Stimulated activated naive CD4-positive, alpha-beta T cell treated with Interleukin-2 at 50 U/mL for 16 hours (primary cell): Measurements from ENCODE around the gene CAMSAP1.

Source experiments
- DNase-seq: peaks from one replicate; lab custom pipeline; 2025; lab: John Stamatoyannopoulos, UW

CAMSAP1 gene

DNA sequence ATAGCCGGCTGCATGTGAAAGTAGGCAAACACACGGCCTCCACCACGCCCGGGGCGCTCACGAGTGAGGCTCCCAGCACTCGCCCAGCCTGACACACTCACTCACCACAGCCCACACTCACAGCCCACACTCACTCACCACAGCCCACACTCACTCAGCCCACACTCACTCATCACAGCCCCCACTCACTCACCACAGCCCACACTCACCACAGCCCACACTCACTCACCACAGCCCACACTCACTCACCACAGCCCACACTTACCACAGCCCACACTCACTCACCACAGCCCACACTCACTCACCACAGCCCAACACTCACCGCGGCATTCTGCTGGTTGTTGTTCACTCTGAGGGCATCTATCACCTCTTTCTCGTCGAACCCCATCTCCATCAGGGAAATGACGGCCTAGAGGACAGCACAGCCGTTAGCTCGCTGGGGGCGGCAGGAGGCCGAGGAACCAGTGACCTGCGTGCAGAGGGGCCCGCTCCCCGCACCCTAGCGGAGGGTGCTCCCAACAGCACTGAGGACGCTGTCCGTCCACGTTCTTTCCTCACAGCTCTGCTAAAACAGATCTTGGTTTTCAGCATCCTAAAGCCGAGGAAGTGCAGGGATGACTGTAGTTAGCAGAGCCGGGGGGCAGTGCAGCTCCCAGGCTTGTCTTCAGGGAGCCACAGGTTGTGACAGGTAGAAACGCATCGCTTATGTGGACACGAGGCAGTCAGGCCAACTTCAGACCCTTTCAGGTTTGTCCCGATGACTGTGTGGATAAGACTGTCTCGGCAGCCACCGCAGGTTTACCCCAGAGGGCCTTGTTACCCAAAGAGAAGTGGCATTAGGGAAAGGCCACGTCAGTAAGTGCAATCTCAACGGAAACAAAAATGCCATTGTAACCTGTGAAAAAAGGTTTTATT, 32.3 kb upstream of the CAMSAP1 start:
- peak; percentile 63 for DNase-seq

DNA sequence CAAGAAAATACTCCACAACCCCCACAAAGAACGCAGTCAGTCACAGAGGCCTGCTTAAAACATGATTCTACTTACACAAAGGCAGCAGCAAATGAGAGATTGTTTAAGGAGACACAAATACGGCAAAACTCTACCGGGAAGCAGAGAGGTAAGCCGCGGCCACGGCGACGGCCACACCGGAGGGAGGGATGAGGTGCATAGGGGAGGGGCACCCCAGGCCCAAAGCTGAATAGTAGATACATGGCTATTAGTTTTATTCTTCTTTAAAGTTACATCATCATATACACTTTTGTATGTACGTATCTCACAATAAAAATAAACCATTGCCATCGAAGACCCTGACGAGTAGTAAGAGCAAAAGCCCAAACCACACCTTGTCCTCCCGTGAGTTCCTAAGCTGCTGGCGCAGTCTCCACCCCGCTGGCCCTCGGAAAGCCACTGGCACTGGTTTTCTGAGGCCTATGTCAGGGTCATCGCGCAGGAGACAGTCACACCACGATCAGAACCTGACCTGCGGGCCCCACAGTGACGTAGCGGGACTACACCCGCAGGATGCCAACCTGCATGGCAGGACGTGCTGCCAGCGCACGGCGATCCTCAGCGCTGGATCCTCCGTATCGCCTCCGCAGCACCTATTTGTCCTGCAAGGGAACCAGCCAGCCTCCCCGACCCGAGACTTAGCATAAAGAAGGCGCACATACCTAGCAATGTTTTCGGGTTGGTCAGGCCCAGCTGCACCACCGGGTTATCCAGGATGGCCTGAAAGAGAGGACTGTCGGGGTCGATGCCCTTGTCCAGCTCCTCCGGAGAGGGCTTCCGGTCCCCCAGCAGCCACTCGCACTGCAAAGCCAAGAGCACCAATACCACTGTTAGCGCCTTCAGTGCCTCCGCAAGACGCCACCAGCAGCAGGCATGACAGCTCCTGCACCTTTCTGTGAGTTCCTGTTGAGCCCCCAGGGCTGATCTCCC, 30.5 kb upstream of the CAMSAP1 start:
- no peak for DNase-seq

DNA sequence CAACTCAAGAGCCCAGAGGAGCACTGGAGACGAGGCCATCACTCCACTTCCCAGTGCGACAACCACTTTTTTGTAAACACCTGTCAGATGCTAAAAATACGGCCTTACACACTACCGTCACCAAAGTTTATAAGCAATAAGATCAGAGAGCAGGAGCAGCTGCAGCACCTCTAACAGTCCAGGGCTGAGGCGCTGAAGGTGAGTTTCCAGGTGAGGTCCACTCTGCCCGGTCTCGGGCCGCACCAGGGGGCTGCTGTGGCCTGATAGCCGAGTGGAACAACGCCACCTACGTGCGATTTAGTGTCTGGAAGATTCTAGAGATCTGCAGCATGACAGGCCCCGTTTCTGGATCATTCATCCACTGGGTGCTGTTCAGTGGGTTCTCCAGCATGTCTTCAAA, 25.8 kb upstream of the CAMSAP1 start:
- DNase-seq: no peak

DNA sequence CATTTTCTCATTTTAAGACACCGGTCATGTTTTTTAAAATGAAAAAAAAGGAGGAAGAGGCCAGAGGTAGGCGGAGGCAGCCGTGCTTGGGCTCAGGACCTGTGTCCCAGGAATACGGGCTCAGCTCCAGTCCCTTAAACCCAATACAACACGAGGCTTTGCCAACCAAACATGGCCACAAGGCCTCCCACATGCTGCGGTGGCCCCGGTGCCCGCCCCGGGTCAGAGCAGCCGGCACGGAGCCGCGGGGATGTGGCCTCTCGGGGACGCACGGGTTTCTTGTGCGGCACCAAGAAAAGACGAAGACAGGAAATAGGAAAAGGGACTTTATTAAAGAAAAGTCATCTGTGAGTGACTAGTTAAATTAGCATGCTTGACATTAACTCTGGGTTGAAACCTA, 25.3 kb upstream of the CAMSAP1 start:
- no peak for DNase-seq

DNA sequence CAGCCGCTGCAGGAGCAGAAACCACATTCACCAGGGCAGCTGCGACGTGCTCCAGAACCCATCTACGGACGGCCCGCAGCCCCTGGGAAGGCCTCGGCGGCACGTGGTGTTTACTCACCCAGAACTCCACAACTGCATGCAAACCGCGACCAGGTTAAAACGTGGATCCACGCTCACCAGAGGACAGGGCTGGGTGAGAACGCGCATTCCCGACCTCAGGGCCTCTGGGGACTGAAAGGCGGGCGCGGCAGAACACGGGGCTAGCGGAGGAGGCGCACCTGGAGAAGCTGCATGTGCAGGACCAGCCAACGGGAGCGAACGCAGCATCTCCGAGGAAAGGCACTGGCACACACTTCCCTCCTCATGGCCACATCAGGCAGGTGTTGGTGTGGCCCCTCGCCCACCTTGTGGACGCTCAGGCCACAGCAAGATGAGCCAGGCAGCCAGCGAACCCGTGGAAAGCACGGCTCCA, 24.0 kb upstream of the CAMSAP1 start:
- DNase-seq: no peak

DNA sequence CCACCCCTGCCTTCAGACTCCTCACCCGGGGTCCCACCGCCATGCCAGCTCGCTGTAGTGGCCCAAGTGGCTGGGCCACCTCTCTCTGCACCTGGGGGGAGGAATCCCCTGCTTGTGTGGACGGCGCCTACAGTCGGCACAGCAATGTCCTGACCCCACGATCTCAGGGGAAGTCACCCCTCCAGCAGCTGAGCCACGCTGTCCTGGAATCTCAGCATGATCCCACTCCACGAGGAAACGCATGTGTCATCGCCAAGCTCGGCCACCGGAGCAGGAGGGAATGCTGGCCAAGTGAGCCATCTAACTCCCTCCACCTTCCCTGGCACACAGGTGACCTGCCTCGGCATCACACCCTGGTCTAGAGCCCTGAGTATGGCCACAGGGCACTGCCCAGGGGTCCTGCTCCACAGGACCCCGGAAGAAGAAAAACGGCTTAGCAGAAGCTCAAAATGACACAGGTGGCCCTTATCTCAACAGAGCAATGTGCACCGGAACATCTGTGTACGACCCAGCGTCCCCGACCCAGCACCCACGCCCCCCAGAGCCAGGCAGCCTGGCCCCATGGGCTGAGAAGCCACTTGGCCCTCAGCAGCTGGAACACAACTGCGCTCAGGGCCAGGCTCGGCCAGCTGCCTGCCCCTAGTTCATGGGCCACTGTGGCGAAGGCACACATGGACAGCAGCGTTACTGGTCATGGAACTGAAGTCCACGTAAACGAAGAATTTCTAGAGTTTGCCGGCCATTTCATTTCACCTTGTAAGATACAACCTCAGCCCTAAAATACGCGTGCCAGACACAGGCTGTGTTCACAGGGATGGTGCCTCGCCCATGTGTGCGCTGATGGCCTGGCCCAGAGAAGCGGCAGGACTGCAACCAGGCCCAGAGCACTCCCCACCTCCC, 23.4 kb upstream of the CAMSAP1 start:
- DNase-seq: no peak

DNA sequence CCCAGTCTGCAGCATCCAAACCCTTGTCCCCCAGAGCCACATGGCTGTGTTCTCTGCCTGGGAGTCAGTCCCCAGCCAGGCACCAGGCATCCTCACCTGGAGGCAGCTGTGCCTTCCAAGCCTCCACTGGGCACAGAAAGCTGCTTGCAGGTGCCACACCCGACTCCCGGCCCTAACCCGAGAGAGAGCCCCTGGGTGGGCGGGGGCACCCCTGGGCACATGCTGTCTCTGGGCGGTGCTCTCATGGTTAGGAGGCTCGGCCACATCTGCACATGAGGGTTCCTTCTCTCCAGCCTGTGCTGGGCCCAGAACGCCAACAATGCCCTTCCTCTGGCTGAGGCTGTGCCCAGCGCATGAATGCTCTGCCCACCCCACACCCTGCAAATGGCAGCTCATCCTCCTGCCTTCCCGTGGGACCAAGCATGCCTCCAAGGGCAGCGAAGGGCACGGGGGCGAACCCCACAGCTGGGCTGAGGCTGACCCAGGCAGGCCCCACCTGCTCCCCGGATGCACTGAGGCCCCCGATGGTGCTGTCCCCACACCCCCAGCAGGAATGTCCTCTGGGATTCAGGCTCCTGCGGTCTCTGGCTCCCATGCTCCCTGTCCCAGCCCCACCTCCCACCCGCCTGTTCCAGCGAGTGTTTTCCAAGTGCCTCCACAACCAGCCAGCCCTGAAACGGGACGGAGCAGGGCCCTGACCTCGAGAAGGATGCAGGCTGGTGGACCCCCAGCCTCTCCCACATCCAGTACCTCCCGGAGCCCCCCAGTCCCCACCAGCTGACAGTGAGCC, 22.5 kb upstream of the CAMSAP1 start:
- DNase-seq: no peak

DNA sequence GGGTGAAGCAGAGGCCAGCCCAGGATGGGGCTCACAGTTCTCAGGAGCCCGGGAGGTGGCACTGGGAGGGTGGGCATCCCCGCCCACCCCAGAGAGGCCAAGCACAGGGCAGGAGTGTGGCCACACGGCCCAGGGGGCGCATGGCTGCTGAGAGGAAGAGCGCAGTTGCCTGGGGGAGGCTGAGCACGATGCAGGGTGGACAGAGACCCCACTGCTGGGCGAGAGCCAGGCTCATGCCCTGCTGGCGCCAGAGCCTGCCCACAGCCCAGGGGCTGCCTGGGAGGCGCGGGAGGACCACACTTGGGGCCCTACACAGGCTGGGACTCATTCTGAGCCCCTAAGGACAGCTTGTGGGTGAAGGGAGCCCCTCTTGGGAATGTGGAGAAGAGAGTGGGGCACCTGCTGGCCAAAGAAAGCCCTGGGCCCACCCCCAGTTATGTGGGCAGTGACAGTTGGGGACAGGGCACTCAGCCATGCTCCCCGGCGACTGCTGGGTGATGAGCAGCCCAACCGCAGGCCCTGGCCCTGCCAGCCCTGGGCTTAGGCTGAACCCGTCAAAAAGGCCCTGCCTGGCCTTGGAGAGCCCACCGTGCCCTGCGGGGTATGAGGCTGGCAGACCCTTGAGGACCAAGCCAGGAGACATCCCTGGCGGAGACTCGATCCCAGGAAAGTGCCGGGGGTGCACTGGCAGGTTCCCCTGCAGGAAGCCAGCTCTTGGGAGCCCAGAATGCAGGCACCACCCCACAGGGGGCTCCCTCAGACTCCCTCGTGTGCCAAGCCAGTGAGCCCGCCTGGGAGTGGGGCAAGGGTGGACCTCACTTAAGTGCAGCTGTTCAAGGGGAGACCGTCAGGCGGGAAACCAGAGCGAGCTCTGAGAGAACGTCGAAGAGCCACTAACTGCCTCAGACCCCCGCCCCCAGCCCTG, 21.6 kb upstream of the CAMSAP1 start:
- no peak for DNase-seq

DNA sequence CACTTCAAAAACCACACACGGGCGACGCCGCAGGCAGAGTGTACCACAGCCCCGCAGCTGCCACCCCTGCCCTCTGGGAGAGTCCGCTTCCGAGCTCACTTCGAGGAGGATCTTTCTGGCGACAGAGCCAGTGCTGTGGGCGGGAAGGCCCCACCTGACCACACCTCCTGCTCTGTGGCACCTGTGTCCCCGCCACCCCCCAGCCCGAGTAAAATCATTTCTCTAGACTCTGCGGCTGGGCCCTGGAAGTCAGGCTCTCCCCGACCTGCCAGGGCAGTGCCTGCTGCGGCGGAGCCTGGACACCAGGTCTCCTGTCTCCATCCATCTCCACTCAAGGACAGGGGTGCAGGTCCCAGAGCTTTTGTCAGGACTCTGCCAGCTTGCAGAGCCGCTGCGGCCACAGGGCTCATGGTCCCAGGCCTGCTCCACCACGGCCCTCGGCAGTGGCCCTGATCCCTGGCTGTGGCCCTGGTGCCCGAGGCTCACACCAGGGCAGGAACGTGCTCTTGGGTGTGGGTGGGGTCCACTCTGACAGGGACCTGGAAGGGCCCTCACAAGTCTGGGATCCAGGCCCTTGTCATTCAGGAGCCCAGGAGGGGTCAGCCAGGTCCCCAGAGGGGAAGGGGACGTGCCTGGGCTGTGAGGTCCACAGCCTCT, 20.9 kb upstream of the CAMSAP1 start:
- no peak for DNase-seq

DNA sequence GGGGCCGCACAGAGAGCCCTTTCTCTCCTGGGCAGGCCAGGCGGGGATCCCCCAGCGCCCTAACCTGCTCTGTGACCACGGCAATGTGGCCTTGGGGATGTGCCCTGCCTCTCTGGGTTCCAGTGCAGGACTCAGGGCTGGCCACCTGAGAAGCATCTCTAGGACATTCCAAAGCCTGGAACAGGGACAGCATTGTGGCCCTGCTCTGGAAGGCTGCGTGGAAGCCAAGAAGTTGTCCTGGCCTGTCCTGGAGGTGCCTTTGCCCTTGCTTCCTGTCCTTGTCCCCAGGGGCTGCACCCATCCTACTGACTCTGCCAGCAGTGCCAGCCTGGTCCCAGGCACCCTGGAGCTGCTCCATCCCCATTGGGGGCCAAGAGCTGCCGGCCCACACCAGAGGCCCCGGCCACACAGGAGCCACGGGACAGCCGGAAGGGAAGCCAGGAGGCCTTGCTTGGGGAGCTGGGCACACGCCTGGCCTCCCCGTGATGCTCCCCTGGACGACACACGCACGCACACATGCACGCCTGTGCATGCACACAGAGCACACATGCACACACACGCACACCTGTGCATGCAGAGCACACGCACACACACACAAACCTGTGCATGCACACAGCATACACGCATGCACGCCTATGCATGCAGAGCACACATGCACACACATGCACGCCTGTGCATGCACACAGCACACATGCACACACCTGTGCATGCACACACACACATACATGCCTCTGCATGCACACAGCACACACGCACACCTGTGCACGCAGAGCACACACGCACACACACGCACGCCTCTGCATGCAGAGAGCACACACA, 20.1 kb upstream of the CAMSAP1 start:
- no peak for DNase-seq

DNA sequence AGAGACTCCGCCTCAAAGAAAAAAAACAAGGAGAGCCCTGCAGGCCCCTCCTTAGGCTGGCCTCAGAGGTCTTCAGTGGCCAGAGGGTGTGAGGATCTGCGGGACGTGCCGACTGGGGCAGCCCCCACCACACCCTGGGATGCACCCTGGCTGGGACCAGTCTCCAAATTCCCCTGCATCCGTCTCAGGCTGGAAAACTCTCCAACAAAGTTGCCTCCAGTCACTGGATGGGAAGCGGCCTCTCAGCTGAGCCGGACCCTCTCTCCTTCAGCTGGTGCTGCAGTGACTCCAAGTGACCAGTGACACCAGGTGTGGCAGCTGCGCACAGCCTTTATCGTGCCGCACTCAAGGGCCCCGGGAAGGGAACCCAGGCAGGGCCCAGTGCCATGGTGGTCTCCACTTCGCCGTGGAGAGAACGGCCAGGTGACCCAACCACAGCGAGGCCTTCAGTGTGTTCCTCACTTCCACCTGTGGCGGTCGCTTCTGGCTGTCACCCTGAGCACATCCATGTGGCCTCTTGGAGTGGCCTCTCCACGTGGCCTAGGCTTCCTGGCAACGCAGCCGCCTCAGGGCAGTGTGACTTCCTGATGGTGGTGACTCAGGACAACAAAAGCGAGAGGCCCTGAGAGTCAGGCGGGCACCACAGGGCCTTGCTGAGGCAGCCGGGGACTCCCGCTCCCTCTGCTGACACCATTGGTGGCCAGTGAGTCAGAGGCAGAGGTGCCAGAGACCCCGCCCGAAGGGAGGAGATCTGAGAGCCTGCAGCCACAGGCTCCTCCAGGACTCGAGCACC, 19.3 kb upstream of the CAMSAP1 start:
- DNase-seq: peak; percentile 87

DNA sequence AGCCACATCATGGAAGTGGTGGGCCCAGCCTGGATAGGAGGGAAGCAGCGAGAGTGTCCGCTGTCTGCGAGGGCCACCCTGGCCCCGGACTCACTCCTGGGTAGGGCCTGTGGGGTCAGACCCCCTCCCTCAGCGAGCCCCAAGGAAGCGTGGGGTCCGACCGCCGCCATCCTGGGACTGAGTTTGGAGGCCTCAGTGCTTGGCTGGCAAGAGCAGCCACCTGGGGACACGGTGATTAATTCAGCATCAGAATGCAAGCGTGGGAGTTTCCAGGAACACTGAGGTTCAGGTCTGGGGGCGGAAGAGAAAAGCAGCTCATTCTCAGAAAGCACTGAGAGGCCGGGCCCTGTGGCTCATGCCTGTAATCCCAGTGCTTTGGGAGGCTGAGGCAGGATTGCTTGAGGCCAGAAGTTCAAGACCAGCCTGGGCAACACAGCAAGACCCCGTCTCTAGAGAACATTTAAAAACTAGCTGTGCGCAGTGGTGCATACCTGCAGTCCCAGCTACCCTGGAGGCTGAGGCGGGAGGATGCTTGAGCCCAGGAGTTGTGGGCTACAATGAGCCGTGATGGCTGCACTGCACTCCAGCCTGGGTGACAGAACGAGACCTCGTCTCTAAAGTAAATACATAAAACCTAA, 18.3 kb upstream of the CAMSAP1 start:
- DNase-seq: peak; percentile 85

DNA sequence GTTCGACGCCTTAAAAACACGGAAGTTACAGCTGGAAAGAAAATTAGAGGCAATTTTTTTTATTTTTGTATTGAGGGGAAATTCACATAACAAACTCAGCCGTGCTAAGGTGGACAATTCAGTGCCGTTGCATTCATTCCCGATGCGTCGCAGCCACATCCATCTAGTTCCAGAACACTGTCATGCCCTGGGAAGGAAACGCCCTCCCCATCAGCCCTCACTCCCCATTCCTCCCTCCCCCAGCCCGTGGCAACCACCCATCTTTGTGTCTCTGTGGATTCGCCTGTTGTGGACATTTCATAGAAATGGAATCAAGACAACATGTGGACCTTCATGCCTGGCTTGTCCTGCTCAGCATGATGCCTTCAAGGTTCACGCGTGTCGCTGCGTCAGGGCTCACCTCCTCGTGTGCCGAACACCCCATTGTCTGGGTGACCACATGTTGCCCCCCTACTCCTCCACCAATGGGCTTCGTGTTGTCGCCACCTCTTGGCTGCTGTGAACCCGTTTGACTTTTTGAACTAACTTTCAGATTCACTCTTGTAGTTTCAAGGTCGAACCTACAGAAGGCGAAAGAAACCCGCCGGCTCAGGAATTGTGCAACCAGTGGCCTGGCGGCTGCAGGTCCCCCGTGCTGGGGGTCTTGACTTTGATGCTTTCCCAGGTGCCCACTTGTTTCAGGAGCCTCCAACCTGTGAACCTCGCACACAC, 17.4 kb upstream of the CAMSAP1 start:
- DNase-seq: peak; percentile 11

DNA sequence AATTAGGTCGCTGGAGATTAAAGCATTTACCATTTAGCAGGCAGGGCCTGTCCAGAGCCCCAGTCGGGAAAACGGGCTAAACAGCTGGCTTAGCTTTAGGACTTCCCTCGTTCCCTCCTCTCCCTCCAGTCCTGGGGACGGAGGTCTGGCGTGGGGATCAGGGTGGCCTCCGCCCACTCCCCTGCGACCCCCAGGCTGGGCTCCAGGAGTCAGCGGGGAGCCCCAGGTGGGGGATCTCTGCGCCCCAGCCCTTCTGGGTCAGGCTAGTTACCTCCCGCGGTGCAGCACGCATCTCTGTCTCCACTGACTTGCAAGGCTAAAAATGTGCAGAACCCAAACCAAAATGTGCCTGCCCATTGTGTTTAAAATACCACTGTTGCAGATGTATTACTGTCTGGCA, 16.2 kb upstream of the CAMSAP1 start:
- no peak for DNase-seq

DNA sequence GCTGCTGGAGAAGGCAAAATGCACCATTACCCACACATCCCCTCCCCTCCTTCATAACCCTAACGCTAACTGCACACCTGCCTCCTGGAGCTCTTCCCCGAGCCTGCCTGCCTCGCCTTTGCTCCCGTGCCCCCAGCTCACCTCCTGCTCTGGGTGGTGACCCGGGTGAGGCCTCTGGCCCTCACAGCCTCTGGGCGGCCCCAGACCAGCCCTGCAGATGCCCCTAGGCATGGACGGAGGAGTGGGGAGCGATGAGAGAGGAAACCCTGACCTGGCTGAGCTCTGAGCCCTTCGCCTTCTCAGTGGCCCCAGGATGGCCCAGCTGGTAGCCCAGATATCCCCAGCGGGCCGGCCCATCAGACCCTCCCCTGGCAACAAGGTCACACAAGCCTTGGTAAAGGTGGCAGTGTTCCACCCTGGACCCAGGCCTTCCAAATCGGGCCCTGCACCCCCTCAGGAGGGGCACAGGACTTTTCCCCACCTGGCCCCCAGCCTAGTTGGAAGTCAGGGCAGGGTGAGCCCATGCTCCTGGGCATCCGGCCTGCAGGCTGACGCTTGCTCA, 14.5 kb upstream of the CAMSAP1 start:
- no peak for DNase-seq

DNA sequence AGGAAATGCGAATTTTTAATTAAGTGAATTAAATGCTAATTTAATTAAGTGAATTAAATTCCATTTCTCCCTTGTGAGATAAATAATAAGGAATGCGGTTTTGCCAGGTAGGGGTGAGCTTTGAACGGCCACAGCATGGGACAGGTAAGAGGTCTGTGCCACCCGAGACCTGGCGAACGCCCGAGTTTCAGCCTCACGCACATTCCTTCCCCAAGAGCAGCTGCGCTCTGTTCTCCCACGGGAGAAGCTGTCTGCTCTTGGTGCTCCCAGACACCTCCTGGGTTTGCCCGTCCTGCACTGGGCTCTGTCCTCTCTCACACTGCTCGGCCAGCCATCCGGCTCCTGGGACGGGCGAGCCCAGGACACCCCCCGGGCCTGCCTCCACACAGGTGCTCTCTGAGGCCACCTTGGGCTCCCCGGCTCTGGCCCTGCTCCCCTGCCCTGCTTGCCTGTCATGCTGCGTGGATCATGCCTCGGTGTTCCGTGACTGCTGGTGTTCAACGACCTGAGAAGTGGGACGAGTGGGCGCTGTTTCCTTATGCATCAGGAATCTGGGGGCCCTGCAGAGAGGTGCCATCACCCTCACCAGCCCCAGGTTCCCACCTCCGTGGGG, 13.7 kb upstream of the CAMSAP1 start:
- no peak for DNase-seq
